Activated T-helper 1 cell treated with anti-CD3 and anti-CD28 coated beads, Interleukin-12 subunit alpha, Interleukin-12 subunit beta, Interleukin-2, Interleukin-4 antibody, amounts not matched to agents 30 ng/mL and 10 ng/mL and 1 ng/mL, durations not matched to agents 14 hours and 24 hours and 36 hours (primary cell): ENCODE results near the gene POMT1. TPM values are rescaled to one million over a fixed set of nuclear protein-coding genes. Genes with fewer than 3 reads are reported as not detected.
"Not testable (repeated sequence)": the region's sequence is repeated elsewhere in the genome, so short reads cannot be mapped to it uniquely, and the experiment has no call there.

ENCODE experiments used
- DNase-seq: peaks from one replicate; pipeline ENCODE4 v3.0.0; 2021; ENCODE audit warnings: low spot score
- H3K27ac Mint-ChIP-seq: one replicate; pipeline ENCODE4 v1.8.0; 2021; ENCODE audit warnings: mild to moderate bottlenecking, mixed read lengths
- H3K27me3 Mint-ChIP-seq: one replicate; pipeline ENCODE4 v1.8.0; 2022; ENCODE audit warnings: mild to moderate bottlenecking, moderate library complexity, mixed read lengths; ENCODE audit not compliant: insufficient read depth
- H3K36me3 Mint-ChIP-seq: one replicate; pipeline ENCODE4 v1.8.0; 2021; ENCODE audit warnings: low read depth, mixed read lengths
- H3K4me1 Mint-ChIP-seq: one replicate; pipeline ENCODE4 v1.8.0; 2021; ENCODE audit warnings: low read depth, mixed read lengths
- H3K4me3 Mint-ChIP-seq: one replicate; pipeline ENCODE4 v1.8.0; 2021; ENCODE audit warnings: mild to moderate bottlenecking, moderate library complexity, mixed read lengths
- H3K9me3 Mint-ChIP-seq: one replicate; pipeline ENCODE4 v1.8.0; 2021; ENCODE audit warnings: mixed read lengths
- intact Hi-C: fragments of 100-400 bp; cut with micrococcal nuclease; formaldehyde crosslinking; loops from one replicate; pipeline ENCODE4 v1.15.1; 2024
- total RNA-seq: library from RNA; stranded (reverse); gene quantifications from 2 replicates; pipeline ENCODE4 v1.2.3, GENCODE V29; 2022

POMT1 gene
- total RNA-seq, 1 donor from 2014 or later: 39.3 TPM

- H3K4me3 Mint-ChIP-seq: no peak overlapping the region
- intact Hi-C loops: no loop called here
- peaks cover 8% of the 10 kb centered on the region for H3K4me1 Mint-ChIP-seq
- DNase-seq: no peak
- H3K27me3 Mint-ChIP-seq: no peaks in the 10 kb centered on the region
- H3K27ac Mint-ChIP-seq: no peak overlapping the region
- H3K36me3 Mint-ChIP-seq: peaks cover 45% of the 10 kb centered on the region
- no peaks in the 10 kb centered on the region for H3K9me3 Mint-ChIP-seq
Observed at GRCh38 chr9:131494296-131494870, 8.3 kb upstream of the POMT1 start.

- no peaks in the 10 kb centered on the region for H3K9me3 Mint-ChIP-seq
- peaks cover 18% of the 10 kb centered on the region for H3K4me1 Mint-ChIP-seq
- H3K27me3 Mint-ChIP-seq: no peaks in the 10 kb centered on the region
- no peak overlapping the region for H3K4me3 Mint-ChIP-seq
- H3K36me3 Mint-ChIP-seq: peaks cover 38% of the 10 kb centered on the region
- no peak overlapping the region for H3K27ac Mint-ChIP-seq
- no peak for DNase-seq
- intact Hi-C loops: no loop called here
Observed at GRCh38 chr9:131495785-131496184, 6.9 kb upstream of the POMT1 start.

- Mint-ChIP-seq H3K9me3 (no peaks in the 10 kb centered on the region), H3K27me3 (no peaks in the 10 kb centered on the region), H3K36me3 (peaks cover 34% of the 10 kb centered on the region), H3K4me1 (peaks cover 27% of the 10 kb centered on the region), H3K27ac (no peak overlapping the region), H3K4me3 (no peak overlapping the region)
- intact Hi-C loops: no loop called here
- no peak for DNase-seq
Observed at GRCh38 chr9:131496844-131497405, 5.8 kb upstream of the POMT1 start.

GRCh38 chr9:131499254-131499767 lies 3.4 kb upstream of the POMT1 start:
- no peak overlapping the region for H3K4me3 Mint-ChIP-seq
- no peaks in the 10 kb centered on the region for H3K27me3 Mint-ChIP-seq
- intact Hi-C loops: no loop called here

GRCh38 chr9:131500377-131500776 lies 2.3 kb upstream of the POMT1 start:
- H3K27me3 Mint-ChIP-seq: no peaks in the 10 kb centered on the region
- H3K4me1 Mint-ChIP-seq: peaks cover 48% of the 10 kb centered on the region
- peak overlapping the region; percentile 83 for H3K4me3 Mint-ChIP-seq
- peaks cover 23% of the 10 kb centered on the region for H3K36me3 Mint-ChIP-seq
- DNase-seq: peak; percentile 65
- no peaks in the 10 kb centered on the region for H3K9me3 Mint-ChIP-seq
- intact Hi-C loops: loop anchor here (1.0 to 5.0 kb wide), 8 partner anchors 31 to 852 kb away; partner anchors contain the start of genes SETX and UCK1
- peak overlapping the region; percentile 93 for H3K27ac Mint-ChIP-seq

More at GRCh38 chr9:131499254-131499767, 3.4 kb upstream of the POMT1 start:
- peaks cover 39% of the 10 kb centered on the region for H3K4me1 Mint-ChIP-seq
- no peaks in the 10 kb centered on the region for H3K9me3 Mint-ChIP-seq
- DNase-seq: no peak
- H3K27ac Mint-ChIP-seq: peak overlapping the region; percentile 93
- H3K36me3 Mint-ChIP-seq: peaks cover 23% of the 10 kb centered on the region

GRCh38 chr9:131500939-131501541 lies 1.7 kb upstream of the POMT1 start:
- intact Hi-C loops: loop anchor here (1.0 to 5.0 kb wide), 9 partner anchors 30 to 851 kb away; partner anchors contain the start of genes SETX and UCK1
- H3K9me3 Mint-ChIP-seq: no peaks in the 10 kb centered on the region
- peaks cover 22% of the 10 kb centered on the region for H3K36me3 Mint-ChIP-seq
- H3K27me3 Mint-ChIP-seq: no peaks in the 10 kb centered on the region
- peak; percentile 52 for DNase-seq
- H3K4me3 Mint-ChIP-seq: peak overlapping the region; percentile 83
- H3K4me1 Mint-ChIP-seq: peaks cover 48% of the 10 kb centered on the region
- peak overlapping the region; percentile 93 for H3K27ac Mint-ChIP-seq

GRCh38 chr9:131503626-131504465 lies 1.1 kb downstream of the POMT1 start:
- Mint-ChIP-seq H3K9me3 (no peaks in the 10 kb centered on the region), H3K4me1 (peaks cover 48% of the 10 kb centered on the region), H3K27ac (peak overlapping the region; percentile 90), H3K4me3 (peak overlapping the region; percentile 93), H3K36me3 (peaks cover 20% of the 10 kb centered on the region), H3K27me3 (no peaks in the 10 kb centered on the region)
- peak; percentile 72 for DNase-seq
- intact Hi-C loops: loop anchor here (1.0 to 5.0 kb wide), 9 partner anchors 109 to 848 kb away; partner anchors contain the start of genes NUP214 and SETX

- intact Hi-C loops: no loop called here
- peak overlapping the region; percentile 49 for H3K4me3 Mint-ChIP-seq
- no peaks in the 10 kb centered on the region for H3K9me3 Mint-ChIP-seq
- no peaks in the 10 kb centered on the region for H3K27me3 Mint-ChIP-seq
- DNase-seq: no peak
- H3K27ac Mint-ChIP-seq: no peak overlapping the region
- peaks cover 21% of the 10 kb centered on the region for H3K36me3 Mint-ChIP-seq
- H3K4me1 Mint-ChIP-seq: peaks cover 38% of the 10 kb centered on the region
Observed at GRCh38 chr9:131505012-131505411, 2.3 kb downstream of the POMT1 start.

GRCh38 chr9:131511416-131511815 lies 8.7 kb downstream of the POMT1 start:
- H3K36me3 Mint-ChIP-seq: peaks cover 32% of the 10 kb centered on the region
- intact Hi-C loops: no loop called here
- H3K4me3 Mint-ChIP-seq: no peak overlapping the region
- H3K4me1 Mint-ChIP-seq: no peaks in the 10 kb centered on the region
- no peak overlapping the region for H3K27ac Mint-ChIP-seq
- H3K27me3 Mint-ChIP-seq: no peaks in the 10 kb centered on the region
- no peak for DNase-seq
- H3K9me3 Mint-ChIP-seq: no peaks in the 10 kb centered on the region

GRCh38 chr9:131511880-131512279 lies 9.2 kb downstream of the POMT1 start:
- H3K4me3 Mint-ChIP-seq: no peak overlapping the region
- H3K9me3 Mint-ChIP-seq: no peaks in the 10 kb centered on the region
- no peak for DNase-seq
- intact Hi-C loops: no loop called here
- H3K4me1 Mint-ChIP-seq: no peaks in the 10 kb centered on the region
- H3K27ac Mint-ChIP-seq: no peak overlapping the region
- peaks cover 33% of the 10 kb centered on the region for H3K36me3 Mint-ChIP-seq
- no peaks in the 10 kb centered on the region for H3K27me3 Mint-ChIP-seq

- Mint-ChIP-seq H3K9me3 (no peaks in the 10 kb centered on the region), H3K4me1 (no peaks in the 10 kb centered on the region), H3K36me3 (peaks cover 39% of the 10 kb centered on the region), H3K4me3 (no peak overlapping the region), H3K27ac (no peak overlapping the region), H3K27me3 (no peaks in the 10 kb centered on the region)
- intact Hi-C loops: no loop called here
- DNase-seq: no peak
Observed at GRCh38 chr9:131513177-131513576, 10.5 kb downstream of the POMT1 start.

- intact Hi-C loops, H3K4me3 Mint-ChIP-seq, H3K27me3 Mint-ChIP-seq, H3K4me1 Mint-ChIP-seq, H3K9me3 Mint-ChIP-seq, DNase-seq, H3K27ac Mint-ChIP-seq: not testable (repeated sequence)
- H3K36me3 Mint-ChIP-seq: peaks cover 40% of the 10 kb centered on the region
Observed at GRCh38 chr9:131515559-131516031, 12.9 kb downstream of the POMT1 start.
